ENCODE measurements around the gene CFAP58. TPM values are rescaled to one million over a fixed set of nuclear protein-coding genes. Genes with fewer than 3 reads are reported as not detected.

CFAP58 gene
- total RNA-seq, 2 donors from 2014 or later: 0.05 to 1.9 TPM

- H3K4me1 ChIP-seq (replicated peaks): no peaks in the 10 kb centered on the region
- 94% methylated on average over 2 of the region's 2 CpGs for WGBS
Measured at GRCh38 chr10:104488439-104488832, 134.8 kb downstream of the CFAP58 start.

DNA sequence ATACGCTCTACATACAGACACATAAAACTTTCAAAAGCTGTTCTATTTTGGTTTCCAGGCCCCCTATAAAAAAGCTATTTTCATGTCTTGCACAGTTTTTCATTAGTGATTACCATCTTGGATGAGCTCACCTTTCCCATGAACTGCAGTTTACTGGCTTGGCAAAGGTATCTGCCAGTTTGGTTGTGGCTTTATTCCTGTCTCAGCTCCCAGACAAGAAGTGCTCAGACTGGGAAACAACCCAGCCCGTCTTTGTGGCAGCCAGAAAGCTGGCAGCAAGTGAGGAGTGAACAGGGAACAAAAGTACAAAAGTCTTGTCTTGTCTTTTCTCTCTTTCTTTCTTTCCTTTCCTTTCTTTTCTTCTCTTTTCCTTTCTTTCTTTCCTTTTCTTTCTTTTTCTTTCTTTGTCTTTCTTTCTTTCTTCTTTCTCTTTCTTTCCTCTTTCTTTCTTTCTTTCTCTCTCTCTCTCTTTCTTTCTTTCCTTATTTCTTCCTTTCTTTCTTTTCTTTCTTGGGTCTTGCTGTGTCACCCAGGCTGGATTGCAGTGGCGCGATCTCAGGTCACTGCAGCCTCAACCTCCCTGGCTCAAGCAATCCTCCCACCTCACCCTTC, 138.8 kb downstream of the CFAP58 start:
- Histone ChIP-seq H3K36me3 (no peaks in the 10 kb centered on the region), H3K27ac (no peak overlapping the region), H3K4me3 (no peak overlapping the region), H3K9me3 (no peaks in the 10 kb centered on the region), H3K27me3 (replicated peaks; ENCODE audit: insufficient read depth) (no peaks in the 10 kb centered on the region), H3K4me1 (replicated peaks) (no peaks in the 10 kb centered on the region)
- intact Hi-C loops (cut with DNase I): loop anchor here (5.0 kb wide), 1 partner anchor 90 kb away; no protein-coding TSS in a partner anchor
- WGBS: 33% methylated on average over 4 of the region's 4 CpGs
- TF ChIP-seq POLR2AphosphoS5 (IDR thresholded peaks at IDR 0.05): peak; percentile 94
- TF ChIP-seq POLR2A (IDR thresholded peaks at IDR 0.05): no peak
- peak; percentile 90 for DNase-seq (ENCODE audit: low spot score)

More at GRCh38 chr10:104488439-104488832, 134.8 kb downstream of the CFAP58 start:
- H3K9me3 ChIP-seq: no peaks in the 10 kb centered on the region
- intact Hi-C loops (cut with DNase I): no loop called here
- no peaks in the 10 kb centered on the region for H3K36me3 ChIP-seq
- TF ChIP-seq POLR2A (IDR thresholded peaks at IDR 0.05) (no peak), POLR2AphosphoS5 (IDR thresholded peaks at IDR 0.05) (no peak)
- no peaks in the 10 kb centered on the region for H3K27me3 ChIP-seq (replicated peaks; ENCODE audit: insufficient read depth)
- H3K4me3 ChIP-seq: no peak overlapping the region
- DNase-seq (ENCODE audit: low spot score): no peak
- H3K27ac ChIP-seq: no peak overlapping the region

GRCh38 chr10:104498347-104499081, 144.9 kb downstream of the CFAP58 start:
- Histone ChIP-seq H3K27ac (no peak overlapping the region), H3K4me1 (replicated peaks) (no peaks in the 10 kb centered on the region), H3K27me3 (replicated peaks; ENCODE audit: insufficient read depth) (no peaks in the 10 kb centered on the region), H3K9me3 (no peaks in the 10 kb centered on the region), H3K36me3 (no peaks in the 10 kb centered on the region), H3K4me3 (no peak overlapping the region)
- TF ChIP-seq POLR2AphosphoS5 (IDR thresholded peaks at IDR 0.05) (no peak), POLR2A (IDR thresholded peaks at IDR 0.05) (no peak)
- TF ChIP-seq, protein P1, sequence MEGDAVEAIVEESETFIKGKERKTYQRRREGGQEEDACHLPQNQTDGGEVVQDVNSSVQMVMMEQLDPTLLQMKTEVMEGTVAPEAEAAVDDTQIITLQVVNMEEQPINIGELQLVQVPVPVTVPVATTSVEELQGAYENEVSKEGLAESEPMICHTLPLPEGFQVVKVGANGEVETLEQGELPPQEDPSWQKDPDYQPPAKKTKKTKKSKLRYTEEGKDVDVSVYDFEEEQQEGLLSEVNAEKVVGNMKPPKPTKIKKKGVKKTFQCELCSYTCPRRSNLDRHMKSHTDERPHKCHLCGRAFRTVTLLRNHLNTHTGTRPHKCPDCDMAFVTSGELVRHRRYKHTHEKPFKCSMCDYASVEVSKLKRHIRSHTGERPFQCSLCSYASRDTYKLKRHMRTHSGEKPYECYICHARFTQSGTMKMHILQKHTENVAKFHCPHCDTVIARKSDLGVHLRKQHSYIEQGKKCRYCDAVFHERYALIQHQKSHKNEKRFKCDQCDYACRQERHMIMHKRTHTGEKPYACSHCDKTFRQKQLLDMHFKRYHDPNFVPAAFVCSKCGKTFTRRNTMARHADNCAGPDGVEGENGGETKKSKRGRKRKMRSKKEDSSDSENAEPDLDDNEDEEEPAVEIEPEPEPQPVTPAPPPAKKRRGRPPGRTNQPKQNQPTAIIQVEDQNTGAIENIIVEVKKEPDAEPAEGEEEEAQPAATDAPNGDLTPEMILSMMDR (IDR thresholded peaks at IDR 0.05): no peak
- DNase-seq (ENCODE audit: low spot score): no peak
- intact Hi-C loops (cut with DNase I): no loop called here
- 86% methylated on average over 4 of the region's 4 CpGs for WGBS

DNA sequence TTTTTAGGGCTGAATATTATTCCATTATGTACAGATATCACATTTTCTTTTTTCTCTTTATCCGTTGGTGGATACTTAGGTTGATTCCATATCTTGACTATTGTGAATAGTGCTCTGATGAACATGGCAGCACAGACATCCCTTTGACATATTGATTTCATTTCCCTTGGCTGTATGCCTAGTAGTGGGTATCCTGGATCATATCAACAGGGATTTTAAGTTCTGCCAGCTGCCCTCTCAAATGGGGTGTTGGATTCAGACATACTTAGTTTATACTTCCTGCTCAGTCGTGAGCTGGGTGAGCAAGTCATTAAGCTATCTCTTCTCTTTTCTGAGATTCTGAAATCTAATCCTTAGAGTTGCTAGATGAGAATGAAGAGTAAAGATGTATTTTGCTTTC, 147.8 kb downstream of the CFAP58 start:
- no peak overlapping the region for H3K4me3 ChIP-seq
- no peak for DNase-seq (ENCODE audit: low spot score)
- H3K27me3 ChIP-seq (replicated peaks; ENCODE audit: insufficient read depth): peaks cover 3% of the 10 kb centered on the region
- intact Hi-C loops (cut with DNase I): no loop called here
- TF ChIP-seq, protein P1 (IDR thresholded peaks at IDR 0.05): no peak
- TF ChIP-seq POLR2AphosphoS5 (IDR thresholded peaks at IDR 0.05) (no peak), POLR2A (IDR thresholded peaks at IDR 0.05) (no peak)
- no peak overlapping the region for H3K27ac ChIP-seq
- H3K9me3 ChIP-seq: no peaks in the 10 kb centered on the region
- 59% methylated on average over 2 of the region's 2 CpGs for WGBS
- H3K4me1 ChIP-seq (replicated peaks): no peaks in the 10 kb centered on the region
- H3K36me3 ChIP-seq: no peaks in the 10 kb centered on the region

DNA sequence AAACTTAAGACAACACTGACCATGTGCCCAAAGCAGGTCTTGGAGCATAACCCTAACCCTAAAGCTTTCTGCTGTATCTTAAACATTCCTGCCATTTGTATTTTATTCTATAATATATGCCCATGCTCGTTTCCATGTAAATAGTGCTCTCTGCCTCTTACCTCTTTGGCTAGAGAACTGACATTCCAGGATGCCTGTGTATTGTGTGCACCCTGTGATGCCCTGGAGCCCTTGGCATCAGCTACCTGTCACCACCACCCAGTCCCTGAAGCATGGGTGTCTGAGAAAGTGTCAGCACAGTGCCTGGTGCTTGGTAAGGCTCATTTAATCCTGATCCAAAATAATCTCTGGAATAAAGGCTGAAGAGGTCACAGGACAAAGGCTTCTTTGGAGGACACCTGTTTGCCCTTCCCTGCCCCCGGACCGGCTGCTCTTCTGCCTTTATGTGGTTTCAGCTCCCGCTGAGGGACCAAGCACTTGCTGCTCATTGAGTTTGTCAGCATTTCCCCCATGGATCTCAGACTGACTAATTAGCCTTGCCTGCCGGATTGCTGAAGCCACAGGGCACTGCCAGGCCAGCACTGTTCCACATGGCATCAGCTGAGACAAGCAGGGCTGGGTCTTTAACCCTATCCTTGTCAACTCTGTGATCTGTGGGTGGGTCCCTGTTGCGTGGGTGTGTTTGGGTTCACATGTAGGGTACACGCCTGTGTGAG, 148.4 kb downstream of the CFAP58 start:
- Histone ChIP-seq H3K9me3 (no peaks in the 10 kb centered on the region), H3K36me3 (no peaks in the 10 kb centered on the region), H3K4me3 (no peak overlapping the region), H3K27me3 (replicated peaks; ENCODE audit: insufficient read depth) (peaks cover 5% of the 10 kb centered on the region), H3K4me1 (replicated peaks) (no peaks in the 10 kb centered on the region), H3K27ac (no peak overlapping the region)
- no peak for DNase-seq (ENCODE audit: low spot score)
- intact Hi-C loops (cut with DNase I): no loop called here
- WGBS: 79% methylated on average over 7 of the region's 7 CpGs
- TF ChIP-seq, protein P1 (IDR thresholded peaks at IDR 0.05): no peak
- TF ChIP-seq POLR2A (IDR thresholded peaks at IDR 0.05) (no peak), POLR2AphosphoS5 (IDR thresholded peaks at IDR 0.05) (no peak)

Measured in prostate gland (tissue), 2 donors.